GM19193 (cell line): ENCODE results near the gene NNT.

Source experiments
- POLR2A ChIP-seq: IDR thresholded peaks from 4 replicates; pipeline ENCODE4 v1.6.1; 2011; ENCODE audit not compliant: insufficient read depth, insufficient read length; ENCODE audit errors: extremely low read depth

NNT gene

DNA sequence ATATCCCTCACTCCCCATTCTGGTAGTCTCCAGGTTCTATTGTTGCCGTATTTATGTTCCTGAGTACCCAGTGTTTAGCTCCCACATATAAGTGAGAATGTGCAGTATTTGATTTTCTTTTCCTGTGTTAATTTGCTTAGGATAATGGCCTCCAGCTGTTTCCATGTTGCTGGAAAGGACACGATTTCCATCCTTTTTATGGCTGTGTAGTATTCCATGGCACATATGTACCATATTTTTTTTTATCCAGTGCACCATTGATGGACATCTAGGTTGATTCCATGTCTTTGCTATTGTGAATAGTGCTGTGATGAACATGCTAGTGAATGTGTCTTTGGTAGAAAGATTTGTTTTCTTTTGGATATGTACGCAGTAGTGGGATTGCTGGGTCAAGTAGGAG is 98.2 kb downstream of the NNT start:
- no peak for TF ChIP-seq POLR2A

DNA sequence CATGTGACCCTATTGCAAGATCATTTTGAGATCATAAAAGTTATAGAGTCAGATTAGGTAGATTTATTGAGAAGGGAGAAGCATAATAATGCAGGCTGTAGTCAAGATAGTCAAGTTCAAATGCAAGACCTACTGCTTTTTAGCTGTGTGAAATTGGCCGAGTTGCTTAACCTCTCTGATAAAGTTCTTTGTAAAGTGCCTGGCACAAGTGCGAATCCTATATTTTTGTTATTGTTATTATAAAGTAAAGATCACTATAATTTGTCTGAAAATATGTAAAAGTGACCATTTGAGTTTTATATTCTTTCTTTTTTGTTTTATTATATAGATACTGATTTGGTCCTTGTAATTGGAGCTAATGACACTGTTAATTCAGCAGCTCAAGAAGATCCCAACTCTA is 99.3 kb downstream of the NNT start:
- TF ChIP-seq POLR2A, result no peak

DNA sequence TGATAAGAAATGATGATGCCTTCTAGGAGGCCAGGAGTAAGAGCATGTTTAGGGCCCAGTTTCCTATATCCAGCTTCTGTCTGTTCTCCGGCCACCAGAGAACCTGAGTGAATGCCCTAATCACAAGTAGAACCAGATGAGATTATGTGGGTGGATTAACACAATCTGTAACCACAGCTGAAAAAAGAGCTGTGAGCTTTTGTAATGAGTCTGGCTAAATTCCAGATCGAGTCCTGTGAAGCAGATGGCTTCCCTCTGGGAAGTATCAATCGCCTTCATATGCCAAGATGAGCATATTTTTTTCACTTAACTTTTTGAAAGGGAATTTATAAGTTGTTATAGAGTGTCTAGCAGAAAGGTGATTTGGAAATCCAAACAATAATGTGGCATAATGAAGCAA is 99.8 kb downstream of the NNT start:
- TF ChIP-seq POLR2A, result no peak

DNA sequence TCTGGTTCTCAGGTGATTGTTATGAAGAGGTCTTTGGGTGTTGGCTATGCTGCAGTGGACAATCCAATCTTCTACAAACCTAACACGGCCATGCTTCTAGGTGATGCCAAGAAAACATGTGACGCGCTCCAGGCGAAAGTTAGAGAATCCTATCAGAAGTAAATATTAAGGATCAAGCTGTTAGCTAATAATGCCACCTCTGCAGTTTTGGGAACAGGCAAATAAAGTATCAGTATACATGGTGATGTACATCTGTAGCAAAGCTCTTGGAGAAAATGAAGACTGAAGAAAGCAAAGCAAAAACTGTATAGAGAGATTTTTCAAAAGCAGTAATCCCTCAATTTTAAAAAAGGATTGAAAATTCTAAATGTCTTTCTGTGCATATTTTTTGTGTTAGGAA is 101.3 kb downstream of the NNT start:
- no peak for TF ChIP-seq POLR2A

DNA sequence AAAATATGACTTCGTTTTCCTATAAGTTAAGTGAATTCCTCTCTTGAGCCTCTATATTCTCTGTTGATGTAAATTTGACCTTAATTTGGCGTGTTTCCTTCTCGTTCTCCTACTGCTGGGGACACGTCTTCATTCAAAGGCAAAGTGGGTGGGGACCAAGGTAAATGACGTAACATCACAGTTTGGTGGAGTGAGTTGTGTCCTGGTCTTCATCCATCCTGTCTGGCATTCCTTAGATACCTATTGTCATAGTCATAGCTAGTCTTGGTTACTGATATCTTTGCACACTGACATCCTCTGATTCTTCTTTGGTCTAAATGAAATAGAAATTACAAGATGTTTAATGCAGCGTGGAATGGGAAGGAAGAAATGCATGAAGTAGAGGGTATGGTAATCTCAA is 108.5 kb downstream of the NNT start:
- TF ChIP-seq POLR2A, result no peak

DNA sequence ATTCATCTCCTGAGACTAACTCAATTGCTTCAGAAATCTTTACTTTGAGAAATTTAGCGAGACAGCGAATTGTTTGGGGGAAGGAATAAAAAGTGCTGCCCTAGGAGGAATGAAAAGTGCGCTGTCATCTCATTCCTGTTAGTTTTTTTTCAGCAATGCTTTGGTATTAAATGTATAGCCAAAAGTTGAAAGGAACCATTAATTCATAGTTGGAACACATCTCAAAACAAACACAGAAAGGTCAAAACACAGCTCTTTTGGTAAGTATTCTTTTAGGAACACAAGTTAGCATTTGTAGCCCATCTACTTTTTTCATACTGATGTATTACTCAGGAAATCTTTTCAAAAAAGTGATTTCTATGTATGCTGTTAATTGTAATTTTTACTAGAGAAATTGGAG is 109.1 kb downstream of the NNT start:
- no peak for TF ChIP-seq POLR2A

- no peak for TF ChIP-seq POLR2A
These were observed 125.6 kb downstream of the NNT start for GRCh38 chr5:43728581-43728980.

DNA sequence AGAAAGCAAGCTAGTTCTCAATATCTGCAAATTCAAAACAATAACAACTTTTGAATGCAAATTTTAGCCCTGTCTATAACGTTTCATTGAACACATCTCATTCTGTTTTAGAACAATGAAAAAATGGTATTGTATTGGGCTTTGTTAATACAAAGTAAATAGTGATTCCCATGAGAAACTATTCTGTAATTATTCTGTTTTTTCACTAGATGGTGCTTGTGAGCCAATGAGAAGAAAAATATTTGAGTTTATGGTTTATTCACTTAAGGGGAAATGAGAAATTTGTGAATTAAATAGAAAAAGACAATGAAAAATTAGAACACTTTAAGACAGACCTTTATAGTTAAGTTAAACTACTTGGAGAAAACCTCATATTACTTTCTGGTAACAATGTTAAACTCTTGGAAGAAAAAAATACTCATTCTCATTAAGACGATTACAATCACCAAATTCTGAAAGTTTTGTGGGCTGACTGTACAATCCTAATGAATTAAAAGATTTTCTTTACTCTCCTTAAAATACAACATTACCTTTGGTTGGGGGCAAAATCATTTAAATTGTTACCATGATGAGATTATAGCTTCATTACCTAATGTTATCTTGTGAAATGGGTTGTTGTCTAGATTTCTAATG is 127.0 kb downstream of the NNT start:
- no peak for TF ChIP-seq POLR2A

DNA sequence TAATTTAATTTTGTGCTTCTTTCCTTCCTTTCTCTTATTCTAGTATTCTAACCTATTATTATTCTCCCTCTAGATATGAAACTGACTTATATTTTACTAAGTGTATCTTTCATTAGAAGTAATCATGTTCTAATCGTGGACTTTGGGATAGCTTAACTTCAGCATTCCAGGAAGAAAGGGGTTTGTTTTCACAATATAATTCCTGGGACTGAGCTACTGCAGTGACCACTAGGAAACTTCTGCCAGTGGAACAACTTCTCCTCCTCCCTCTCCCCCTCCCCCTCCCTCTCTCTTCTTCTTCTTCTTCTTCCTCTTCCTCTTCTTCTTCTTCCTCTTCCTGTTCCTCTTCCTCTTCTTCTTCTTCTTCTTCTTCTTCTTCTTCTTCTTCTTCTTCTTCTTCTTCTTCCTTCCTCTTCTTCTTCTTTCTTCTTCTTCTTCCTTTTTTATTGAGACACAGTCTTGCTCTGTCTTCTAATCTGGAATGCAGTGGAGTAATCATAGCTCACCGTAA is 127.9 kb downstream of the NNT start:
- TF ChIP-seq POLR2A, result no peak

- no peak for TF ChIP-seq POLR2A
These were observed 128.6 kb downstream of the NNT start for GRCh38 chr5:43731573-43731972.

DNA sequence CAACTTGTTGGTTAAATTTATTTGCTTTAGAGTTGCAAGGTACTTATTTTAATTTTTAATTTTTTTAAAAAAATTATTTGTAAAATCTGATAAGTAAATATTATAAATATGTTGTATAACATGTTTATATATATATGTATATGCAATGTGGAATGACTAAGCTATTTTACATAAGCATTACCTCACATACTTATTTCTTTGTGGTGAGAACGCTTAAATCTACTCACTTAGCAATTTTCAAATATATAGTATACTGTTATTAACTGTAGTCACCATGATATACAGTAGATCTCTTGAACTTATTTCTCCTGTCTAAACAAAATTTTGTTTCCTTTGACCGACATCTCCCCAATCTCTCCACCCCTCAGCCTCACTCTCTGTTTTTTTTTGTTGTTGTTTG is 147.8 kb downstream of the NNT start:
- TF ChIP-seq POLR2A, result no peak

GRCh38 chr5:43753069-43753468 is 150.1 kb downstream of the NNT start:
- no peak for TF ChIP-seq POLR2A
